Measurements from ENCODE around the gene PARD3.
"Not testable (repeated sequence)": the region's sequence is repeated elsewhere in the genome, so short reads cannot be mapped to it uniquely, and the experiment has no call there.

The PARD3 gene

GRCh38 chr10:34476608-34477007 lies 338.5 kb downstream of the PARD3 start:
- DNase-seq, result no peak

GRCh38 chr10:34475786-34476185 lies 339.3 kb downstream of the PARD3 start:
- DNase-seq, result no peak

- no peak for DNase-seq
These were observed 339.8 kb downstream of the PARD3 start for GRCh38 chr10:34475274-34475646.

DNA sequence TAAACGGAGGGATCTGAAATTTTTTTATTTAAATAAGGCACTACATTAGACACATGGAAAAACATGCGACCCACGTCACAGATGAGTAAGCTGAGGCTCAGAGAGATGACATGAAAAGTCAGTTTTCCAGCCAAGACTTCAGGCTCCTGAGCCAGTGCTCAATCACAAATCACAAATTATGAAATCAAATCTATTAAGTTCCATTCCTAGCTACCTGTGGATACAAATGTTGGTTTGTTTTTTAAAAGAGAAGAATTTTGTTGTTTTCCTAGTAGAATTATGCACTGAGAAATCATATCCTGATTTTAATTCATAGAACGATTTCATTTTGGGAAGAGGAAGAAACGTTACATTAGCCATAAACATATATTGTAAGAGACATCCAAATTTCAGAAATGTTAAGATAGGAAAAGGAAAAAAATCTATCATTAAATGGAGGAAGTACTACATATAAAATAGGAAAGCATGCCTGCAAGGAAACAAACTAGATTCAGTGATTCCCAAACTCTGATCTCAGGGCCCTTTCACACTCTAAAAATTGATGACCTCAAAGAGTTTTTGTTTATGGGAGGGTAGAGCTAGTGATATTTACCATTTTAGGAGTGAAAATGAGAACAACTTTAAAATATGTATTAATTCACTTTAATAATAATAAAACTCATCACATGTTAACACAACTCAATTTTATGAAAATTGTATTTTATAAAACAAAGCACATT lies 340.4 kb downstream of the PARD3 start:
- no peak for DNase-seq

DNA sequence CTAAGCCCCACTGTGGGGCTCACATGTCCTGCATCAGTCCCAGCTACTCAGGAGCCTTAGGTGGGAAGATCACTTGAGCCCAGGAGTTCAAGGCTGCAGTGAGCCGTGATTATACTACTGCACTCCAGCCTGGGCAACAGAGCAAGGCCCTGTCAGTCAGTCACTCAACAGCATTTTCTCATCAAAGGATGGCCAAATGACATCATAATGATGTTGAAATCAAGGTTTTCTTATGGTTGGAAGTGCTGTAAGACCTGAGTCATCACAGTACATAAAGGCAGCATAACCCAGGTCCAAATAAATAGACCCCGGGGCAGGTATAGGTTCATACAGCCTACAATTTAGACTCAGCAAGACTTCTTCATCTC lies 341.1 kb downstream of the PARD3 start:
- DNase-seq, result no peak

- DNase-seq, result no peak
These were observed 341.7 kb downstream of the PARD3 start for GRCh38 chr10:34473174-34474008.

DNA sequence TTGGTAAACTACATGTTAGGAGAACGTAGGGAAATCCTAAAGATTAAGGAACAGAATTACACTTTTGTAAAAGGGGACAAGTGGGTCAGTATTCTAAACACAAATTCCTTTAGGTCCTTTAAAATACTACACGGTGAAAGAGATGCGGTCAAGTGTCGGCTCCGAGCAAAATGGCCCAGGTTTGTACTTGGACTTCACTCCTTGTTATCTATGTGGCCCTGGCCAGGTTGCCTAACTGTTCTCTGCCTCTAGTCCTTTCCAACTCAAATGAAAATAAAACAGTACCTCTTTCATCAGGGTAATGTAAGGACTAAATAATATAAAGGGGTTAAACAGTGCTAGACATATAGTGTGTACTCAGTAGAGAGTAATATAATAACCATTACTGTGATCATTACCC lies 344.8 kb downstream of the PARD3 start:
- no peak for DNase-seq

- no peak for DNase-seq
These were observed 345.6 kb downstream of the PARD3 start for GRCh38 chr10:34469446-34469845.

- DNase-seq, result no peak
These were observed 347.2 kb downstream of the PARD3 start for GRCh38 chr10:34467902-34468301.

GRCh38 chr10:34467364-34467763 lies 347.7 kb downstream of the PARD3 start:
- DNase-seq, result no peak

DNA sequence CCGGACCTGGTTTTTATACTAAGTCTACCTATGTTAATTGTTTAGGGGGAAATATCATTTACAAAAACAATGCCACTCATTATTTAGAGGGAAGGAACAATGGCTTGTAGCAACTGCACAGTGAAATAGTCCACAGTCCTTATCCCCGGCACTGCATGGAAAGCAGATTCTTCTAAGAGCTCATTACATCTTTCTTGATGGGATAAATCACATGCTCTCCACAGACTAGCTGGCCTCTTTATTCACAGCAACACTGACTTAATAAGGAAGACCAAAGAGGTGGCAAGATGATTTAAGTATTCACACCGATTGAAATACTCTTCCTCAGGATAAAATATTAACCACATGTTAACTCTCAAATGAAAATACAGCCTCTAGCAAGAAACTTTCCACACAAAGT lies 349.4 kb downstream of the PARD3 start:
- no peak for DNase-seq

DNA sequence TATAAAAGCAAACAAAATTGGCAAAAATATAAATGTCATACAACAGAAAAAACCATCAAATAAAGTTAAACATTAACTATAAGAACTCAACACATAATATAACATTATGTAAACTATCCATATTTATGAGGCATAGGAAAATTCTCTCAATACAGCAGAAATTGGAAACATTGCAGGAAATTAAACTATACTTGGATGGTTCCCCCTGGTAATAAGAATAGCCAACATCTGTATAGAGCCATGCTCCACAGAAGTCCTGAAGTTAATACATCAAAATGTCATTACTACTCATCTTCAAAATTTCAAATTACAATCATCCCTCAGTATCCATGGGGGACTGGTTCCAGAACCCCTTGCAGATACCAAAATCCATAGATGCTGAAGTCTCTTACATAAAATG lies 350.5 kb downstream of the PARD3 start:
- DNase-seq, result no peak

DNA sequence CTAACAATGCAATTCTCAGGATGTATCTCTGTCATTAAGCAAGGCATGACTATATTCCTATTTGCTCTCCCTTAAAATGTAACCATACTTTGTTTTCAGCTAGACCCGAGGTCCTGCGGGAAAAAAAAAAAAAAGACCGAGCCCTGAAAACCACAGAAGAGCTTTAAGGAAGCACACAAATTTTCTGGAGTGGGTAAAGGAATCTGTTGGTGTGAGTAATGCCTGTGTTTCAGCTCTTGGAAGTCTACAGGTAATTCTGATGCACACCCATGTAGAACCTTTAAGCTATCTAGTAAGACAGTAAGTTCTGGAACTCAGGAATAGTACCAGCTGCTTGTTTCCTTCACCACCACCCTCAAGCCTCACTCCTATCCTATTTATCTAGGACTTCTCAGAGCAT lies 351.1 kb downstream of the PARD3 start:
- no peak for DNase-seq

- no peak for DNase-seq
These were observed 352.1 kb downstream of the PARD3 start for GRCh38 chr10:34462993-34463392.

- DNase-seq, result no peak
These were observed 353.0 kb downstream of the PARD3 start for GRCh38 chr10:34462056-34462455.

DNA sequence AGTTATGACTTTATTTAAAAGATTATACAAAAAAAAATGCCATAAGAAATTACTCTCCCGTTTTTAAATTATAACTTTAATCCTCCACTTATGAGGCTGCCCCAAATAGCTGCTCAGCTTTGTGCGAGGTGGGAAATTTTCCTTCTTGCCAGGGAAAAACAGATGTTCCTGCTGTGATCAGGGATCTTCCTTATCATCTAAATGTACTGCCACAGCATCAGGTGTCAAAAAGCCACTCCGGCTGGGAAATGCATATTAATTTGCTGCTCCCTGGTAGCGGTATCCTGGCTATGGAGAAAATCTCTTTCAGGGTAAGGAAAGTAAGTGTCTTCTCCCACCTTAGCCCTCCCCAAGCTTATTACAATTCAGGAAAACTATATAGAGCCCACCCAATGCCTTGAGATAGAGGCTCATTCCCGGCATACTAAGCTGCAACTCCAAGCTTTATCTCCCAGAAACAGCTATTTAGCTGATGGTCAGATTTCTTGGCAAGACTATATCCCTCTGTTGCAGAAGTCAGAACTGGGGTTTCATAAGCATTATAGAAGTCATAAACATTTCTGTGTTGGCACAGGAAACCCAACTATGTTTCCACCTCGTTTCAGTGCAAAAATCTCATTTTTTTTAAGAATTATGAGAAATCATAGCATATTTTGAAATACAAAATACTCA lies 360.4 kb downstream of the PARD3 start:
- DNase-seq, result no peak

GRCh38 chr10:34449836-34450235 lies 365.3 kb downstream of the PARD3 start:
- no peak for DNase-seq

GRCh38 chr10:34446049-34446448 lies 369.0 kb downstream of the PARD3 start:
- no peak for DNase-seq

DNA sequence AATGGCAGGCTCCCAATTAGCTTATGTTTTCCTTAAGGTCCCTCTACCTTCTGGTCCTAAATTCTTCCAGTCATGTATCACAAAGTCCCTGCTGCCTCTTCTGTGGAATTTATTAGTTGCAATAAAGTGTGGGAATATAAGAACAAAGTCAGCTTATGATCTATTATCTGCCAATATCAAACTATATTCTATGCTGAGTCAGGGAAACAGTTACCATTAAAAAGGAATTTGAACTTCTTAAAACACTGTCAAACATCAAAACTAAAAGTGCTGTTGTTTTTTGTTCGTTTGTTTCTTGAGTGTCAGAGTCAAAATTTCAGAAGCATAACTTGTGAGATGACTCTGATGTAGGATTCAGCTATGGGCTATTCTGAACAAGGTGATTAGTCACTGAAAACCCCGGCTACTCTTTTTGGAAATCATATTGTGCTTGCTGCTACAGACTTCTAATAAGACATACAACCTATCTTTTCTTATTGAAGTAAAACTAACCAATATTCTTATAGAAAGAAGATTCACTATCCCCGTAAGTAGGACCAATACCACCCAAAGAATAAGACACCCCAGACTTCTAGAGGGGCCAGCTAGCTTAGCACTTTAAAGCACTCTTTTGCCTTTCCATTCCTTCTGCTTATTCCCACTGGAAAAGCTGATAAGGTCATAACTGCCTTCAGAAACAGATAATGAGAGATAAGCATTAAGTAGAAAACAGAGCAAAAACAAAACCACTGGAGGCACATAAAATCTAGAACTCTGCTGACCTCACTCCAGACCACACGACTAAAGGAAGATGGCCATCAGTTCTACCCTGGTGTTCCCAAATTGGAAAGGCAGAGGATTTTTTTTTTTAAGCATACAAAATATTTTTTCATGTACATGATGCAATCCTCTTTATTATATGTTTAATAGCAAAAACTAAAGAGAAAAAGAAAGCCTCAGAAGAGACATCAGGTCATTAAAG lies 370.6 kb downstream of the PARD3 start:
- DNase-seq, result no peak

DNA sequence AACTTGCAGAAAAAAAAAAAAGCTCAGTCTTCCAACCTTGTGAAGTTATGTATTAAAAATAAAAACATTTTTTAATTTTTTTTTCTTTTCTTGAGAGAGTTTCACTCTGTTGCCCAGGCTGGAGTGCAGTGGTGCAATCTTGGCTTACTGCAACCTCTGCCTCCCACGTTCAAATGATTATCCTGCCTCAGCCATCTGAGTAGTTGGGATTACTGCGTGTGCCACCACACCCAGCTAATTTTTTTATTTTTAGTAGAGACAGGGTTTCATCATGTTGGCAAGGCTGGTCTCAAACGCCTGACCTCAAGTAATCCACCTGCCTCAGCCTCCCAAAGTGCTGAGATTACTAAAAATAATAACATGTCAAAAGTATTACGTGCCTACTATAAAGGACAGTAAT lies 375.7 kb downstream of the PARD3 start:
- DNase-seq, result not testable (repeated sequence)

- DNase-seq, result no peak
These were observed 376.4 kb downstream of the PARD3 start for GRCh38 chr10:34438741-34439140.

DNA sequence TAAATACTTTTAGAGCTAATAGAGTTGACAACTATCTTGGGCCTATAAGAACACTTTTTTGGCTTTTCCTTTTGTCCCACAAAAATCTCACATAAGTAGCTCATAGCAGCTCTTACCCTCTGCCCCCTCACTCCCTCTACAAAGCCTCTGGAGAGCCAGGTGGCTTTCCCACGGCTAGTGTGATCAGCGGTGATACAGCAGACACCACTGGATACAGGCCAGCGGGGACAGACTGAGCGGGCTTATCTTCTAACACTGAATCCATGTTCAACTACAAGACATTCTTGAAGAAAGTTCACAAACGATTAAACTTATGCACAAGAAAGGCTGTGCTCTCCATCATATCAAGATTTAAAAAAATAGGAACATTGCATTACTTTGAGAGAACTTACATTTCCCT lies 377.2 kb downstream of the PARD3 start:
- DNase-seq, result no peak

DNA sequence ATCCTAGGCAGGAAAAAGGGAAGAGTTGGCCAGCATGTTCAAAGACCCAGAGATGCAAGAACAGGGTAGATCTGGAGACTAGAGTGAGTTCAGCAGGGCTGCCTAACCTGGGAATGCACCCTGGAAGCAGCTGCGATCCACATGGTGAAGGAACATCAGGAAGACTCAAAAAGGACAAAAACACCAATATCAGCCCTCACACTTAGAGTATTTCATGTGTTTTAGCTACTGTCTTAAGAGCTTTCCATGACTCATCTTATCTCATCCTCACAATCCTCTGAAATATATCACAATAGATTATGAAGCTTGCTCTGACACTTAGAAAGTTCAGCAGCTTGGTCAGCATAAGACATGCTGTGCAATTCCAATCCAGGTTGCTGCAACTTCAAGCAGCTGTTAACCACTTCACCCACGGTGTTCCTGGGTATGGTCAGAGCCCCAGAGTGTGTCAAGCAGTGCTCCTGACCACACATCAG lies 380.9 kb downstream of the PARD3 start:
- no peak for DNase-seq

Data from activated CD4-positive, alpha-beta T cell treated with anti-CD3 and anti-CD28 coated beads, Interleukin-2, amount 50 U/mL, for 1 hour (primary cell).